Testis (tissue), 3 donors: ENCODE results near the gene PIP5K1B. TPM values are rescaled to one million over a fixed set of nuclear protein-coding genes. Genes with fewer than 3 reads are reported as not detected.
A peak's percentile ranks its signal among the peaks of the same experiment; 100 is the strongest.

Experiments
- DNase-seq: peaks from one replicate; pipeline ENCODE4 v3.0.0-alpha.2; 2019
- H3K27ac ChIP-seq, 2 donors: fragments of 200-600 bp; sonication (generic); one replicate each; pipeline ENCODE4 v1.5.1; 2019
- H3K27me3 ChIP-seq: fragments of 200-600 bp; sonication (generic); one replicate; pipeline ENCODE4 v1.5.1; 2019
- H3K36me3 ChIP-seq: fragments of 200-600 bp; sonication (generic); one replicate; pipeline ENCODE4 v1.5.1; 2017; ENCODE audit warnings: low read depth; ENCODE audit errors: missing control alignments
- H3K4me1 ChIP-seq: fragments of 200-600 bp; sonication (generic); one replicate; pipeline ENCODE4 v1.5.1; 2019
- H3K4me3 ChIP-seq, 2 donors: fragments of 200-600 bp; sonication (generic); one replicate each; pipeline ENCODE4 v1.5.1; 2017 to 2019
- H3K9me3 ChIP-seq: fragments of 200-600 bp; sonication (generic); one replicate; pipeline ENCODE4 v1.5.1; 2017
- CTCF ChIP-seq, 3 experiments: fragments of 450-650 bp in 2 of 3; fragments of 200-600 bp in 1 of 3; sonication (generic) in 1 of 3; IDR thresholded peaks; one replicate each; pipeline ENCODE4 v1.5.1; 2016 to 2019; ENCODE audit warnings: antibody characterized with exemption in 3 of 3, mild to moderate bottlenecking in 2 of 3, moderate library complexity in 1 of 3
- POLR2A ChIP-seq: fragments of 450-650 bp; IDR thresholded peaks from one replicate; pipeline ENCODE4 v1.6.1; 2017; ENCODE audit warnings: antibody characterized with exemption, mild to moderate bottlenecking, moderate library complexity
- WGBS, 2 donors: methylation state at CpG; one replicate each; pipeline ENCODE4 v1.1.5; 2018; 5-methylcytosine and 5-hydroxymethylcytosine counted together
- intact Hi-C: fragments of 100-400 bp; cut with DNase I; formaldehyde crosslinking; loops from one replicate; pipeline ENCODE4 v1.15.1; 2023; ENCODE audit warnings: low total_unique reads
- polyA plus RNA-seq: library from polyadenylated mRNA; stranded (reverse); fragments of 350-450 nt; fragmentation: Illumina TruSeq; extraction: RNeasy Lipid Tissue Mini Kit (QIAGEN cat#74804); gene quantifications from one replicate; pipeline ENCODE4 v1.2.3, GENCODE V29; 2014; ENCODE audit warnings: low read depth, low replicate concordance; ENCODE audit not compliant: insufficient read depth
- total RNA-seq, 2 donors: library from RNA; depleted of rRNA; stranded (reverse); fragments of >200 nt; gene quantifications; one replicate each; pipeline ENCODE4 v1.2.3, GENCODE V29; 2016

The PIP5K1B gene
- total and polyA plus RNA-seq, 3 donors from 2014 or later = 53.6 to 70.5 (median 66.9) TPM

- H3K4me1 ChIP-seq = peaks cover 4% of the 10 kb centered on the region
- no peak overlapping the region for H3K4me3 ChIP-seq
- no peaks in the 10 kb centered on the region for H3K36me3 ChIP-seq
- H3K27me3 ChIP-seq = no peaks in the 10 kb centered on the region
- intact Hi-C loops = no loop called here
- no peak overlapping the region for H3K27ac ChIP-seq
- H3K9me3 ChIP-seq = no peaks in the 10 kb centered on the region
- TF ChIP-seq CTCF (IDR thresholded peaks at IDR 0.05) = no peak
- no peak for TF ChIP-seq POLR2A
- DNase-seq = no peak
Measured at GRCh38 chr9:68878450-68878849, 173.4 kb downstream of the PIP5K1B start.

GRCh38 chr9:68883224-68883623 lies 178.2 kb downstream of the PIP5K1B start:
- Histone ChIP-seq H3K27ac (no peak overlapping the region), H3K4me1 (no peaks in the 10 kb centered on the region), H3K27me3 (no peaks in the 10 kb centered on the region), H3K9me3 (no peaks in the 10 kb centered on the region), H3K36me3 (no peaks in the 10 kb centered on the region), H3K4me3 (no peak overlapping the region)
- DNase-seq = no peak
- TF ChIP-seq CTCF (IDR thresholded peaks at IDR 0.05) = no peak
- intact Hi-C loops = no loop called here
- 52 to 69% methylated on average over 3 of the region's 3 CpGs for WGBS, 2 donors

- no peak overlapping the region for H3K4me3 ChIP-seq
- no peaks in the 10 kb centered on the region for H3K36me3 ChIP-seq
- no peak for DNase-seq
- H3K4me1 ChIP-seq = no peaks in the 10 kb centered on the region
- H3K27ac ChIP-seq = no peak overlapping the region
- H3K9me3 ChIP-seq = no peaks in the 10 kb centered on the region
- WGBS, 2 donors = 81 to 88% methylated on average over 1 of the region's 1 CpG
- H3K27me3 ChIP-seq = no peaks in the 10 kb centered on the region
- intact Hi-C loops = no loop called here
- TF ChIP-seq POLR2A = no peak
- no peak for TF ChIP-seq CTCF (IDR thresholded peaks at IDR 0.05)
Measured at GRCh38 chr9:68887232-68887631, 182.2 kb downstream of the PIP5K1B start.

- no peak overlapping the region for H3K27ac ChIP-seq
- no peak for TF ChIP-seq CTCF (IDR thresholded peaks at IDR 0.05)
- no peak for TF ChIP-seq POLR2A
- no peaks in the 10 kb centered on the region for H3K27me3 ChIP-seq
- H3K4me3 ChIP-seq = no peak overlapping the region
- no peaks in the 10 kb centered on the region for H3K36me3 ChIP-seq
- 76 to 88% methylated on average over 7 of the region's 7 CpGs for WGBS, 2 donors
- DNase-seq = no peak
- peaks cover 31% of the 10 kb centered on the region for H3K4me1 ChIP-seq
- H3K9me3 ChIP-seq = no peaks in the 10 kb centered on the region
- intact Hi-C loops = no loop called here
Measured at GRCh38 chr9:68894502-68894901, 189.5 kb downstream of the PIP5K1B start.

- intact Hi-C loops = no loop called here
- no peaks in the 10 kb centered on the region for H3K9me3 ChIP-seq
- no peak overlapping the region for H3K4me3 ChIP-seq
- H3K36me3 ChIP-seq = no peaks in the 10 kb centered on the region
- H3K27ac ChIP-seq = peak overlapping the region; percentile 7 to 47
- TF ChIP-seq CTCF (IDR thresholded peaks at IDR 0.05) (no peak), POLR2A (no peak)
- peaks cover 35% of the 10 kb centered on the region for H3K4me1 ChIP-seq
- no peaks in the 10 kb centered on the region for H3K27me3 ChIP-seq
- WGBS, 2 donors = 30 to 40% methylated on average over 6 of the region's 6 CpGs
- DNase-seq = no peak
Measured at GRCh38 chr9:68895741-68896478, 190.9 kb downstream of the PIP5K1B start.
